Forelimb muscle (tissue), 1 donor: ENCODE measurements around the gene TMEM41B. TPM values are rescaled to one million over a fixed set of nuclear protein-coding genes. Genes with fewer than 3 reads are reported as not detected.

Source experiments
- DNase-seq: peaks from one replicate; pipeline ENCODE4 v3.0.0-alpha.2; 2013; ENCODE audit warnings: low read depth
- polyA plus RNA-seq: library from polyadenylated mRNA; unstranded; fragments of 120-200 nt; gene quantifications from one replicate; pipeline ENCODE4 v1.2.1, GENCODE V29; 2013; ENCODE audit not compliant: insufficient read length

TMEM41B gene
- polyA plus RNA-seq, 1 donor = 15.8 TPM

GRCh38 chr11:9310485-9311090, 3.8 kb downstream of the TMEM41B start:
- DNase-seq = no peak

GRCh38 chr11:9304178-9304577, 10.2 kb downstream of the TMEM41B start:
- no peak for DNase-seq

DNA sequence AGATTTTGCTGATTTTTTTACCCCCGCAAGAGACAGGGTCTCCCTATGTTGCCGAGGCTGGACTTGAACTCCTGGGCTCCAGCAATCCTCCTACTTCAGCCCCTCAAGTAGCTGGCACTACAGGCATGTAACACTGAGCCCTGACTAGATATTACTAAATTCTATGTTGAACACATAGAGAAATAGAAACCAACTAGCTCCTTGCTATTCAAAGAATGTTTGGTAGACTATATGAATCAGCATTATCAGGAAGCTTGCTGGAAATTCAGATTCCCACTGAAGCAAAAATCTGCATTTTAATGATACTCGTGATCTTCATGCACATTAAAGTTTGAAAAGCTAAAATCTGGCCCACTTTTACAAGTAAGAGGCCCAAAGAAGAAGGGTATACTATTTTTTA, 11.9 kb downstream of the TMEM41B start:
- DNase-seq = no peak

DNA sequence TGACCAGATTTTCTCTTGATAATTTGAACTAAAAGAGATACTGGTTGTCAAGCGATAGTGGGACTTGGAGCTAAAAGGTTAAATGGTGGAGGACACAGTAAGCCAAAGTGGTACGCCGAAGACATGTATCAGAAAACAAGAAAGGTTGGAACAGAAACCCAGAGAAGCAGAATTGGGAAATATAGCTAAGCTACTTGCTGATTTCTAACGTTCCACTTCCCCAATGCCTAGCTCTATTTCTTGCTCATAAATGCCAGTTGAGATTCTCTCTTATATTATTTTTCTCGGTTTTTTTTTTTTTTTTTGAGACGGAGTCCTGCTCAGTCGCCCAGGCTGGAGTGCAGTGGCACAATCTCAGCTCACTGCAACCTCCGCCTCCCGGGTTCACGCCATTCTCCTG, 12.7 kb downstream of the TMEM41B start:
- no peak for DNase-seq

DNA sequence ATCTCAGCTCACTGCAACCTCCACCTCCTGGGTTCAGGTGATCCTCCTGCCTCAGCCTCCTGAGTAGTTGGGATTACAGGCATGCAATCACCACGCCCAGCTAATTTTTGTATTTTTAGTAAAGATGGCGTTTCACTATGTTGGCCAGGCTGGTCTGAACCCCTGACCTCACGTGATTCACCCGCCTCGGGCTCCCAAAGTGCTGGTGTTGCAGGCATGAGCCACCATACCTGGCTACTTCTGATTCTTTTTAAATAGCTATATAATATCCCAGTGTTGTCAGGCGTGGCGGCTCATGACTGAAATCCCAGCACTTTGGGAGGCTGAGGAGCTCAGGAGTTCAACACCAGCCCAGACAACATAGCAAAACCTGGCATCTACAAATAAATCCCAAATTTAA, 20.7 kb downstream of the TMEM41B start:
- DNase-seq = no peak

DNA sequence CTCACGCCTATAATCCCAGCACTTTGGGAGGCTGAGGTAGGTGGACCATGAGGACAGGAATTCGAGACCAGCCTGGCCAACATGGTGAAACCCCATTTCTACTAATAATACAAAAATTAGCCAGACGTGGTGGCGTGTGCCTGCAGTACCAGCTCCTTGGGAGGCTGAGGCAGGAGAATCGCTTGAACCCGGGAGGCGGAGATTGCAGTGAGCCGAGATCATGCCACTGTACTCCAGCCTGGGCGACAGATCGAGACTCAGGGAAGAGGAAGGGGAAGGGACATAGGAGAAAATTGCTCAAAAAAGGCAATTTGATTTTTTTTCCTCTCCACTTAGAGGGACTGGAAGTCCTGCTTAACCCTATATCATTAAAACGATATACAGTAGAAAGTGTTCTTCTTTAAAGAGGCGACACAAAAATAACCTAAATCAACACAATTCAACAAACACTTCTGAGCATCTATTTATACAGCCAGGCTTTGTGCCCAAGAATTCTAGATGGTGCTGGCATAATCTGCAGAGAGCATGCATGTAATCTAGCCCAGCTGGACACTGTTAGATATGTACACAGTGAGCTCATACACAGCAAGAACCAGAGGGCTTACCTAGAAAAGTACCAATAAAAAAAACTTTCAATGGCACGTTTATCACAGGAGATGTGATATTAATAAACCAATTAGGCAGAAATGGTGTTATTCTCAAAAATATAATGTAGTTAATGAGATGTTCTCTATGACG, 28.4 kb downstream of the TMEM41B start:
- DNase-seq = no peak

DNA sequence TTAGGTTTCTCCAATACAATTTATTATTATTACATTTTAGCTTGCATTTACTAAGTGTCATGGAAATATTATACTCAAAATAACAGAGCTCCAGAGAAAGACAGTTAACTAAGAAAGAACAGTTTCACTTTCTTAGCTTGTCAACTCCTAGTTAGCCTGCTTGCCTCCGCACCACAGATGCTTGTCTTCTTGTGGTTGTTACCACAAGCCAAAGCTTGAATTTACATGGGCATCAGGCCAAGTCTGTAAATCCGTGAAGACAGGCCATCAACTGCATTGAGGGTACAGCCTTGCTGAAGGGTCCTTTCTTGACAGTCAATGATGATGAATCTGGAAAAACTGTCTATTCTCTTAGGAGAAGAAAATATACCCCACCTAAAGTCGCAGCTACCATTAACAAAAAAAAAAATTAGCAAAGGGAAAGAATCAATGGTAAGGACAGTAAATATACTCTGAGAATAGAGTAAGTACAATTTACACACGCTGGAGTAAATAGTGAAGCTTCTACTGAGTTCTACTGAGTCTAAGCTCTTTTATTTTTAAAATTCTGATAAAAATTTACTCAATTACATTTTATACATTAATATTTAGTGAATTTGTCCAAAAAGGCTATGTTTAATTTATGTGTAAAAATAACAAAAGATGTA, 33.6 kb downstream of the TMEM41B start:
- no peak for DNase-seq

GRCh38 chr11:9277176-9277575, 37.2 kb downstream of the TMEM41B start:
- DNase-seq = no peak

DNA sequence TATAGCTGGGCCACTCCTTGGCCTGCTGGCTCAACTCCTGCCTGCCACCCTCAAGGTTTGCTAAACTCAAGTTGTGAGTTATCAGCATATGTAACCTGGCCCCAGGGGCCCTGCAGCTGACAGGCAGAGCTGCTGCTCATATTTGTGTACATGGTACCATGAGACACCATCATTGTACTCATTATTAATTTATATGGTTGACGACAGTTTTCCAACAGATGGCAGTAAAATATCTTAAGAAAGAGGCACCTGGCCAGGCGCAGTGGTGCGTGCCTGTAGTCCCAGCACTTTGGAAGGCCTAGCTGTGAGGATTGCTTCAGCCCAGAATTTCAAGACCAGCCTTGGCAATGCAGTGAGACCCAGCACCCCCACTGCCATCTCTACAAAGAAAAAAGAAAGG, 37.8 kb downstream of the TMEM41B start:
- DNase-seq = no peak

- DNase-seq = no peak
Measured at GRCh38 chr11:9274499-9275258, 39.7 kb downstream of the TMEM41B start.

- DNase-seq = no peak
Measured at GRCh38 chr11:9273376-9274336, 40.7 kb downstream of the TMEM41B start.

DNA sequence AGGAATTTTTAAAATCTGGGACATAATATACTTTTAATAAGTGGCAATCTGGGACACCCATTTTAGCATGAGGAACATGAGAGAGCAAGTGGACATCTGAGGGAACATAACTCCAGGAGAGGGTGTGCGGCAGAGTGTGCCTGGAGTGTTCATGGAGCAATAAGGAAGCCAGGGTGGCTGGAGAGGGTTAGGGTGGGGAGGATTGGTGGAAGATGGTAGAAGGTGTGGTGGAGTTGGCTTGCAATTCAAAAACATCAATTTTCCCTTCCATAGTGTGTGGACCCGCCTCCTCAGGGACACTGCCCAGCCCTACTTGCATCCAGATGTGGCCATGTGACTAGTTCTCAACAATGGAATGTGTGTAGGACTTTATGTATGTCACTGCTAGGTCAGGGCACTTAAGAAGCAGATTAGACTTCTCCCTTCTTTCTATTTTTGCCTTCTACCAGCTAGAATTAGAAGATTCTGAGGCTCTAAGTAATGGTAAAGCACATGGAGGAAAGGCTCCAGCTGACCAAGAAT, 44.8 kb downstream of the TMEM41B start:
- DNase-seq = no peak

- no peak for DNase-seq
Measured at GRCh38 chr11:9267680-9268079, 46.7 kb downstream of the TMEM41B start.

DNA sequence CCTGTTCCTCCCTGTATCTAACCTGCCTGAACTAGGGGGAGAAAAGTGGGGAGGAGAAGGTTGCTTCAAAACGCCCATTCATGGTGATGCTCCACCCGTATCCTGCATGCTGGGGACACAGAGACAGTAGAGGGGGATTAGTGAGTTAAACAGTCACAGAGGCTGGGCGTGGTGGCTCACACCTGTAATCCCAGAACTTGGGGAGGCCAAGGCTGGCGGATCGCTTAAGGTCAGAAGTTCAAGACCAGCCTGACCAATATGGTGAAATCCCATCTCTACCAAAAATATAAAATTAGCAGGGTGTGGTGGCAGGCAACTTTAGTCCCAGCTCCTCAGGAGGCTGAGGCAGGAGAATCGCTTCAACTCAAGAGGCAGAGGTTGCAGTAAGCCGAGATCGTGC, 47.5 kb downstream of the TMEM41B start:
- DNase-seq = no peak

DNA sequence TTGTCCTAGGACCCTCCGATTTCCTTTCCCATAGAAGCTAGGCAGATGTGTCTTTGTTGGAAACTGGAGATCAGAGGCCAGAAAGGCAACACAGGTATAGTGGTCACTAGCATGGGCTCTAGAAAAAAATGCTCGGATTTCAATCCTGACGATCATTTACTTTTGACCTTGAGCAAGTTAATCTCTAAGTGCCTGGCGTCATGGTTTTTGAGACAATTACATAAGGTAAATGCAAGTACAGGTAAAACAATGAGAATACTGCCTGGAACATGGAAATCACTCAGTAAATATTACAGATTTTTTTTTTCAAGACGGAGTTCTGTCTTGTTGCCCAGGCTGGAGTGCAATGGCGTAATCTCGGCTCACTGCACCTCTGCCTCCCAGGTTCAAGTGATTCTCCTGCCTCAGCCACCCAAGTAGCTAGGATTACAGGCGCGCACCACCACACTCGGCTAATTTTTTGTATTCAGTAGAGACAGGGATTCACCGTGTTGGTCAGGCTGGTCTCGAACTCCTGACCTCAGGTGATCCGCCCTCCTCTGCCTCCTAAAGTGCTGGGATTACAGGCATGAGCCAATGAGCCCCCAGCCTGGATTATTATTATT, 48.2 kb downstream of the TMEM41B start:
- no peak for DNase-seq

DNA sequence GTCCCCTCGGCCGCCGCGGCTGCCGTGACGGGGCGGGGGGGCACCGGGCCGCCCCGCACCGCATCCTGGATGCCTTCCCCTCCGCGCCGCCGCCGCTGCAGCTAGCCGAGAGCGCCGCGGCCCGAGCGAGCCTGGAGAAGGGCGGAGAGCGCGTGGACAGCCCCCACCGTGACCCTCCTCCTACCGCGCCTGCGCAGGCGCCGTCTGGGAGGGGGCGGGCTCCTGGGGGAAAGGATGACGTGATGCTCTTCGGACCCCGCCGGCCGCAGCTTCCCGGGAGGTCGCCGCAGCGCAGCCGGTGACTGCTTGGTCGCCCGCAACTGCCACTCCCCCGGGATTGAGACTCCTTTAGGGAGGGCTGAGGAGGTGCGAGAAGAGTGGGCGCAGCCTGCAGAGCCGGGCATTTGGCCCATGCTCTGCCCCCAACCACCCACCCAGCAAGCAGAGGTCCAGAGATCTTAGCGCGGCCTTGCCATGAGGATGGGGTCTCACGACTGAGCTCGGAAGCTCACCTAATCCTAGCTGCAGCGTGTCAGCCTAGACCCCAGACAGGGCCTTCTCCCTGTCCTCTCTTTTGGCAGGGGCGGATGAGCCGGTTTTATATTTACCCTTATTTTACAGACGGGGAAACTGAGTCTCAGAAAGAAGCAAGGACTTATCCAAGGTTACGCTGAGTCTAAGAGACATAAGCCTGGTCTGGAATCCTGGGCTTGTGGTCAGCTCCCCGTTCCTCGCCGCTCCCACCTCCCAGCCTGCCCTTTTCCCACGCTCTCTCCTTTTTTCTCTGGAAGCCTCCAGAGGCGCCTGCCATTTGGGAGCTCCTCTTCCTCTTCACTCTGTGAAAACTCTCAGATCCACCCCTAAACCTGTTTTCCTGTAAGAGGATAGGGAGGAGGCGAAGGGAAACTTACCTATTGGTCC, 48.9 kb downstream of the TMEM41B start, which contains the start of gene DENND5A:
DENND5A (minus strand) TSS at position 140 of the 921 bp plus-strand sequence. CDS start 281 bp downstream, outside the sequence.
- peak; percentile 65 for DNase-seq

DNA sequence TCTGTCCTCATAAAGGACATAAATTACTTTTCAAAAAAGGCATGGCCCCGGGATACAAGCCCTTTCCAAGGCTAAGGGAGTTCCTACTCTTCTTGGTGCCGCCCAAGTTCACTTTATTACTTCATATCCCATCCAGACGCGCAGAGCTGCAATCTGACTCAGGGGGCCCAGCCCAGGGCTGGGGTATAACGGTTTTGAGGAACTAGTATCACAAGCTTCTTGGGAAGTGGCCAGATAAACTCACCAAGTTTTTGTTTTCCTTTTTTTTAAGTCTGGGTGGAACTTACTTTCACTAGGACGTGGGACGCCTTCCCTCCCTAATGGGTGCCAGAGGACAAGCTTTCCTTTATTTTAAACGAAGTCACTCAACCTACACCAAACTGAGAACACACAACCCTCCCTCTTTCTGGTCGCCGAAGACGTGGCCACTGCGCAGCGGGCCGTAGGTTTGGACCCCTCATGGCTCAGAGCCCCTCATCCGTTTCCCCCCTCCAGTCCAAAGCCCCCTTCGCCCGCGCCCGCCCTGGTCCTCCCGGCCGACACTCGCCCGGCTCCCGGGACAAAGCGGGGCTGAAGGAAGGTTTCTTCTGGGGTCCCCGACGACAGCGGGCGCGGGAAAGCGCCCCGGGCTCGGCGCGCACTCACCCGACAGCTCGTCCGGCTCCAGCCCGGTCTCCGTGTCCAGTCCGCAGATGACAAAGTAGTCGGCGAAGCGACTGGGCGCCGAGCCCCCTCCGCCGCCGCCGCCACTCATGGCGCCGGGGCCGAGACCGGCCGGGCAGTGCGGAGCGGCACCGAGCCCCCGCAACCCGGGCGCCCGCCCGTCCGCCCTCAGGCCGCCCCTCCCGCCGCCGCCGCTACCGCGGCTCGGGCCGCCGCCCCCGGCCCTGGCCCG, 49.8 kb downstream of the TMEM41B start:
- peak; percentile 74 for DNase-seq

DNA sequence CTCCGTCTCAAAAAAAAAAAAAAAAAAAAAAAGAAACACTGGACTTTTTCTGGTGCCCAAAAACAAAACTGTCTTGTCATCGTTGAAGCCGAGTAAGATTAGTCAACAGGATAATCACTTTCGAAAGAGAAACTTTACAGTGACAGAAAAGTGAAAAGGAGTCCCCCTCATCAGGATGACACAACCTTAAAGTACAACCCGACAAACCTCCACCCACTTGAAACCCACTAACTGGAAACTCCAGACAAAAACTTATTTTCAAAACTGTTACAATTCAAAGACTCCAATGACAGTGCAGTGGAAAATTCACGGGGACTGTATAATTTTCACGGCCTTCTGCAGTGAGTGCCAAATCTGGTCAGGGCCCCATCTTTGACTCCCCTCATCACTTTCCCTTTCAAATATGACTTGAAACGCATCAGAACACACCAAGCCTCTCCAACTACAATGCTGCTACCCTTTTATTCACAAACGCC, 50.5 kb downstream of the TMEM41B start:
- no peak for DNase-seq
